Suppressor macrophage treated with lipopolysaccharide for 4 hours (primary cell): ENCODE measurements around the gene DLEC1.

Source experiments
- DNase-seq: peaks from one replicate; pipeline ENCODE4 v3.0.0-alpha.2; 2020

The DLEC1 gene

DNA sequence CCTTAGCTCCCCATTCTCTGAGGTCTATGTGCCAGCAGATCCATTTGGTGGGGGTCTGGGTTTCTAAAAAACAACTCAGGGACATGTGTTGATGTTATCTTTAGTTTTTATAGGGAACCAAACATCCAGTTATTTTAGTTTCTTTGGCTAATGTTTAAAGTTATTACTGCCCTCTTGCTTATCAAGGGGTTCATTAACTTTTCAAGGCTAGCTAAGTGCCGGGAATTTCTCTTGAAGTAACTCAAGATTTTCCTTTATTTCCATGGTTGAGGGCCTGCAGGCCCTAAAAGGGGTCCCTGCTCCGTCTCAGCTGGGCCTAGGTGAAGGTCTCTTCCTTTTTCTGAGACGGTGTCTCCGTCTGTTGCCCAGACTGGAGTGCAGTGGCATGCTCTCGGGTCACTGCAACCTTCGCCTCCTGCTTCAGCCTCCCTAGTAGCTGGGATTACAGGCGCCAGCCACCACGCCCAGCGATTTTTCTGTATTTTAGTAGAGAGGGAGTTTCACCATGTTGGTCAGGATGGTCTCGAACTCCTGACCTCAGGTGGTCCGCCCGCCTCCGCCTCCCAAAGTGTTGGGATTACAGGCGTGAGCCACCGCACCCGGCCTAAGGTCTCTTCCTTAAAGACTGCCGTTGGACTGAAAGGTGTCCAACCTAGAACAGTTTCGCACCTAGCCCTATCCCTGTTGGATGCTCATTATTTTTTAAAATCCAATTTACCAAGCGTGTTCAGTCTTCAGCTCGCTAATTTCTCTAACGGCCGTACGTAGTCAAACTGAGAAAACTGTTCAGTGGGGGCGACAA lies 125.0 kb downstream of the DLEC1 start:
- DNase-seq: no peak

DNA sequence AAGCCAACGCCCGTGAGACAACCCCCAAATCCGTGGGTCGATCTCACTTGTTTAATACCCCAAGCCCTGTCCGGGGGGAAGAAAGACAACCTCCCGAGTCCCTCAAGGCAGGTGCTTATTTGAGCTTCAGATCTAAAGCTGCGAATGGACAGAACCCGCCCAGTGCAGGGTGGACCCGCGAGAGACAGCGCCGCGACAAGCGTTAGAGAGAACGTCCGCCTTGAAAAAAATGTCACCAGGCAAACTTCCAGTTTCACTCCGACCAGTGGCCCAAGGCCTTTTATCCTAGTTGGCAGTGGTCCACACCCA lies 125.6 kb downstream of the DLEC1 start:
- no peak for DNase-seq

DNA sequence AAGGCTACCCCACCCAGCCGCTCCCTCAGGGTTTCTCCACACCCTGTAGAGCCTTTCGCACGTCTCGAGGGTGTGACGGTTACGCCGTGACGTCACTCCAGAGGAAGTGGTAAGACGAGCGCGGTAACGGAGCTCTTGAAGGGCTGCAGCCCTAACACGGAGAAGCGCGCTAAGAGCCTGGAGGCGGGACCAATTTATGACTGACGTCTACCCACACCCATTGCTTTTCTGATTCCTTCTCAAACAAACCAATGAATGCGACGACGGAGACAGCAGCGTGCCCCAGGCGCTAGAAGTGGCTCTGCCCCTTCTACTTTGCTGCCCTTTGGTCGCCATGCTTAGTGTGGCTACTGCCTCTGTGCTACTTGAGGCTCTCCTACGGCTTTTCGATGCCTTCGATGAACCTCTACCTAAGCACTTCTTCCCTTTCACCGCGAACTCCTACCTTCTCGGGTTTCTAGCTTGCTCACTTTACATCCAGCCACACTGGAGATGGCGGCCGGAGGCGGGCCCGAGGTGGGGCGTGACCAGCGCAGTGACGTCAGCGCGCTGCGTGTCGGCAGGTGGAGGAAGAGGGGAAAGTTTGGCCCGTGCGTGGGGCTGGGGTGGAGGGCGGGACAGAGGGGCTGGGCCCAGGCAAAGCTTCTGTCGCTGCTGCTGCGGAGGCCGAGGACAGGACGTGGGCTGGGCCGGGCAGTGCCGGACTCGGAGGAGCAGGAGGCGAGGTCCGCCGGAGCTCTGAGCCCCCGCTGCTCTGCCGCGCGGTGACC lies 126.1 kb downstream of the DLEC1 start, which contains the start of gene OXSR1:
TSS of gene OXSR1 (plus strand) at position 586 of the 770 bp plus-strand sequence. CDS start 340 bp downstream, outside the sequence.
- peak; percentile 100 for DNase-seq

DNA sequence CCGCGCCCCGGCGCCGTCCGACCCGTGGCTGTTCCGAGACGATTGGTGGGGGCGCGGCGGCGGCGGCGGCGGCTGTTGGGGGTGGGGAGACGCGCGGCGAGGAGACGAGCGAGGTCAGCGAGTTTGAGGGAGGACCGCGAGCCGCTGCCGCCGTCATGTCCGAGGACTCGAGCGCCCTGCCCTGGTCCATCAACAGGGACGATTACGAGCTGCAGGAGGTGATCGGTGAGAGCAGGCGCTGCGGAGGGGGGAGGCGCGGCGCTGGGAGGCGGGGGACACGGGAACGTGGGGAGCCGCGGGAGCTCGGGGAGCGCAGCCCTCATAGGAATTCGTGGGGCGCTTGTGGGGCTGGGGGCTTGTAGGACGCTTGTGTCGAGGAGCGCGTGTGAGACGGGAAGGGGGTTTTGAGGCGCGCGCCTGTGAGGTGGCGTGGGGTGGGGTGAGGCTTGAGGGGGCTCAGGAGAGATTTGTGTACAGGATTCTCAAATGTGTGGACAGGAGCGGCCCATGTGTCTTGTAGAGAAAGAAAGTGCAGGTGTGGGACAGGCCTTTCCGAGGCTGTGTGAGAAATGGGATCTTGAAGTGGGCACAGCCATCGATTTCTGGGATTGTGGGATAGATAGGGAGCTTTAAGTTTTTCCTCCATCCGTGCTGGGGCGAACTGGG lies 126.8 kb downstream of the DLEC1 start:
- no peak for DNase-seq

DNA sequence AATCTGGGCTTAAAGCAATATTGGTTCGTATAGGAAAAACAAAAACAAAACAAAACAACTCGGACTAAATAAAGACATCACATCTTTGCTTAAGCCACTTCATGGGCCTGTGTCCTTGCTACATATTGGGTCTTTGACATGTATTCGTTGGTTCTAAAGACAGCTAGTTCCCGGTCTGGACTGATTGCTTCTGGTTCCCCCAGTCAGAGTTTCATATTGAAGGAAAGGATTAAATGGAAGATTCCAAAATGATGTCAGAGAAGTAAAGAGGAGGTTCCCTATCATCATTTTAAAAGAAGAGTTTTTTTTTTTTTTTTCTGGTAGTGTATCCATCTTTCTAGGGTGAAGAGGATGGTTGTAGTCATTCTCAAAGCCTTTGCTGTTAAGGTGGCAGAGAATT lies 128.6 kb downstream of the DLEC1 start:
- peak; percentile 34 for DNase-seq

DNA sequence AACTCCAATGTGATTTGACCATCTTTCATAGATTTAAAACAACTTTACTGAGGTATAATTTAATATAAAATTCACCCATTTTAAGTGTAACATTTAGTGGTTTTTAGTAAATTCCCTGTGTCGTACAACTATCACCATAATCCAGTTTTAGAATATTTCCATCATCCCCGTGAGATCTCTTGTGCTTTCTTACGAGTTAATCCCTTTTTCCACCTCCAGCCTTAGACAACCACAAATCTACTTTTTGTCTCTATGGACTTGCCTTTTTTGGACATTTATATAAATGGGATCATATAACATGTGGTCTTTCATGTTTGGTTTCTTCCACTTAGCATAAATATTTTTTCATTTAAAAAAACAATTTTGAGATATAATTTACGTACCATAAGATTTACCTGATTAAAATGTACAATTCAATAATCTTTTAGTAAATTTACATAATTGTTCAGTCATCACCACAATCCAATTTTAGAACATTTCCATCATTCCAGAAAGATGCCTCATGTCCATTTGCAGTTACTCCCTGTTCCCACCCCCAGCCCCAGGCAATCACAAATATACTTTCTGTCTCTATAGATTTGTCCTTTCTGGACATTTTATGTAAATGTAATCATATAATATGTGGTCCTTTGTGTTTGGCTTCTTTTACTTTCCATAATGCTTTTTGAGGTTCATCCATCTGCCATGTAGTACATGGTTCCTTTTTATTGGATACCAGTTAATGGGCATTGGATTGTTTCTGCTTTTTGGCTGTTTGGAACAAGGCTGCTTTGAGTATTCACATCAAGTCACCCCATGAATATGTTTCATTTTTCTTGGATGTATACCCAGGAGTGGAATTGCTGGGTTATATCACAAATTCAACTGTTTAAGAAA lies 129.4 kb downstream of the DLEC1 start:
- DNase-seq: peak; percentile 47

DNA sequence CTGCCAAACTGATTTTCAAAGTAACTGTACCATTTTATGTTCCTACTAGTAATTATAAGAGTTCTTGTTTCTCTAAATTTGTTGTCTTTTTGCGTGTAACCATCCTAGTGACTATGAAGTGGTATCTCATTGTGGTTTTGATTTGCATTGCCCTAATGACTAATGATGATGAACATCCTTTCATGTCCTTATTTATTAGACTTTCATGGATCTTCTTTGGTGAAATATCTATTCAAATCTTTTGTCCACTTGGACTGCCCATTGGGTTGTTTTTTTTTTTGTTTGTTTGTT lies 130.0 kb downstream of the DLEC1 start:
- DNase-seq: peak; percentile 56

DNA sequence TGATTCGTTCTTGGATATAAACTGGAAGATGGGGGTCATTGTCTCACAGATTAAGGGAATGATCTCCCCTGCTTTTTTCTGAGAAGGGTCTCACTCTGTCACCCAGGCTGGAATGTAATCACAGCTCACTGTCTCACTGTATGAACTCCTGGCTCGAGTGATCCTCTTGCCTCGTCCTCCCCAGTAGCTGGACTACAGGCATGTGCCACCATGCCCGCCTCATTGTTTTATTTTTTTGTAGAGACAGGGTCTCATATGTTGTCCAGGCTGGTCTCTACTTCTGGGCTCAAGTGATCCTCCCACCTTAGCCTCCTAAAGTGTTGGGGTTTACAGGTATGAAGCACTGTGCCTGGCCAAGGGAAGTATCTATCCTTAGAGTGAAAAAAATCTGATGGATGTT lies 131.7 kb downstream of the DLEC1 start:
- DNase-seq: no peak

DNA sequence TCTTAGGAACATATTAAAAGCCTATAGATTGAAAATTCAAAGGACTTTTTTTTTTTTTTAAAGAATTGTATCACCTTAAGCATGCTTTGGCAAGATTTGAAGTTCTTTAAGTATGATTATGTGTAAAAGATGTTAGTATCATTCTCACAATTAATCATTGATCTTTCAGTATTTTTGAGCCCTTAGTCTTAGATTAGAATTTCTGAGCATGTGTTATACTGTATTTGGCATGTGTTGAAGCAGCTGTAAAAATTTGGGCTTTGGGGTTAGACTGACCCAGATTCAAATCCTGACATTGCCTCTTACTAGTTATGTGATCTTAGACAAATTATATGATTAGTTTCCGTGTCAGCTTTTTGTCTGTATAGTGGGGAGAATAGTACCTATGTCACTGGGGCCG lies 132.6 kb downstream of the DLEC1 start:
- DNase-seq: no peak
